Endothelial cell of umbilical vein (primary cell): ENCODE results near the gene LATS1. TPM values are rescaled to one million over a fixed set of nuclear protein-coding genes. Genes with fewer than 3 reads are reported as not detected.

Source experiments
- BruUV-seq: library from RNA; stranded (reverse); fragments of 400-500 nt; replicated peaks from 2 replicates; lab custom pipeline; 2021; lab: Mats Ljungman, UMichigan
- CTCF ChIA-PET: fragments of 300-600, 350-600 bp; sonication (Branson Sonifier 250); formaldehyde crosslinking; loops from one replicate; lab custom pipeline; 2021; ENCODE audit warnings: antibody characterized with exemption, inconsistent platforms; lab: Charles Lee
- POLR2A ChIA-PET: fragments of 300-600, 350-600 bp; sonication (Branson Sonifier 250); formaldehyde crosslinking; loops from one replicate; lab custom pipeline; 2021; ENCODE audit warnings: antibody characterized with exemption, inconsistent platforms; lab: Charles Lee
- DNase-seq: peaks from one replicate; pipeline ENCODE4 v3.0.0-alpha.2; 2011; ENCODE audit warnings: low read depth, low spot score
- FAIRE-seq: peaks from 2 replicates; lab custom pipeline; 2011; peaks lifted over from hg19 to GRCh38; lab: Jason Lieb, UNC
- H2AFZ ChIP-seq: 2 replicates; pipeline ENCODE4 v1.6.0; 2012; ENCODE audit warnings: low read depth, low read length, control low read depth, inconsistent platforms
- H3K27ac ChIP-seq: 2 replicates; pipeline ENCODE4 v1.5.1; 2011; ENCODE audit warnings: low read depth, mild to moderate bottlenecking, control low read depth, low read length, moderate library complexity; ENCODE audit not compliant: insufficient read depth
- H3K27me3 ChIP-seq, 2 experiments: 2 replicates each; pipeline versions ENCODE4 v1.6.0 to v1.6.1; 2011; ENCODE audit warnings: low read length in 2 of 2, mixed read lengths in 1 of 2; ENCODE audit not compliant: control insufficient read depth in 2 of 2, insufficient read depth in 2 of 2
- H3K36me3 ChIP-seq, 2 experiments: 2 replicates in 1 of 2; 3 replicates in 1 of 2; pipeline ENCODE4 v1.5.1; 2011; ENCODE audit warnings: low read length in 2 of 2, mild to moderate bottlenecking in 1 of 2, moderate library complexity in 1 of 2; ENCODE audit not compliant: control insufficient read depth in 2 of 2, insufficient read depth in 2 of 2; ENCODE audit errors: extremely low read depth in 1 of 2
- H3K4me1 ChIP-seq: 3 replicates; pipeline ENCODE4 v1.5.1; 2011; ENCODE audit warnings: mild to moderate bottlenecking, low read length; ENCODE audit not compliant: control insufficient read depth, insufficient read depth; ENCODE audit errors: extremely low read depth
- H3K4me2 ChIP-seq: 2 replicates; pipeline ENCODE4 v1.6.1; 2011; ENCODE audit warnings: low read length, control low read depth, mixed read lengths; ENCODE audit not compliant: insufficient read depth
- H3K4me3 ChIP-seq, 3 experiments: fragments of 200-600 bp in 1 of 3; sonication (generic), shearing (Covaris generic) in 1 of 3; replicated peaks in 1 of 3; 2 replicates each; pipeline ENCODE4 v1.5.1; 2011 to 2016; ENCODE audit warnings: control low read depth in 3 of 3, low read length in 3 of 3, mild to moderate bottlenecking in 2 of 3, inconsistent platforms in 1 of 3, low read depth in 1 of 3, moderate library complexity in 1 of 3; ENCODE audit not compliant: insufficient read depth in 1 of 3
- H3K79me2 ChIP-seq: 2 replicates; pipeline ENCODE4 v1.6.0; 2012; ENCODE audit warnings: low read length, inconsistent platforms; ENCODE audit not compliant: control insufficient read depth, insufficient read depth
- H3K9ac ChIP-seq: replicated peaks from 2 replicates; pipeline ENCODE3; 2011; ENCODE audit warnings: low read length, control low read depth; ENCODE audit not compliant: insufficient read depth; ENCODE audit errors: extremely low read depth
- H3K9me1 ChIP-seq: replicated peaks from 3 replicates; pipeline ENCODE4 v1.6.0; 2011; ENCODE audit warnings: mild to moderate bottlenecking, low read length; ENCODE audit not compliant: control insufficient read depth, insufficient read depth; ENCODE audit errors: extremely low read depth
- H3K9me3 ChIP-seq: replicated peaks from 2 replicates; pipeline ENCODE4 v1.5.1; 2012; ENCODE audit warnings: low read length, inconsistent platforms; ENCODE audit not compliant: control insufficient read depth, insufficient read depth
- H4K20me1 ChIP-seq: replicated peaks from 2 replicates; pipeline ENCODE3; 2011; ENCODE audit warnings: mild to moderate bottlenecking, low read length; ENCODE audit not compliant: control insufficient read depth, insufficient read depth; ENCODE audit errors: extremely low read depth
- EZH2 ChIP-seq: IDR thresholded peaks from 2 replicates; pipeline ENCODE4 v1.6.1; 2012; ENCODE audit warnings: borderline replicate concordance, low read depth, mild to moderate bottlenecking, moderate library complexity, low read length, inconsistent platforms; ENCODE audit not compliant: severe bottlenecking
- FOS ChIP-seq: IDR thresholded peaks from 2 replicates; pipeline ENCODE4 v1.6.1; 2011; ENCODE audit warnings: mild to moderate bottlenecking, low read length, moderate library complexity, borderline replicate concordance; ENCODE audit not compliant: insufficient read depth
- GATA2 ChIP-seq: IDR thresholded peaks from 2 replicates; pipeline ENCODE4 v1.7.0; 2011; ENCODE audit warnings: low read depth, mild to moderate bottlenecking, moderate library complexity, mixed read lengths, low read length; ENCODE audit not compliant: insufficient read length, insufficient read depth
- JUN ChIP-seq: IDR thresholded peaks from 2 replicates; pipeline ENCODE4 v1.6.1; 2011; ENCODE audit warnings: borderline replicate concordance, low read depth; ENCODE audit not compliant: insufficient read length, insufficient read depth
- MAX ChIP-seq: IDR thresholded peaks from 2 replicates; pipeline ENCODE4 v1.6.1; 2011; ENCODE audit not compliant: insufficient read depth, insufficient read length
- MYC ChIP-seq: IDR thresholded peaks from one replicate; pipeline ENCODE4 v1.6.1; 2011; ENCODE audit warnings: mild to moderate bottlenecking, low read depth, low read length
- POLR2A ChIP-seq: IDR thresholded peaks from 2 replicates; pipeline ENCODE4 v1.6.1; 2012; ENCODE audit warnings: low read depth, mild to moderate bottlenecking, control low read depth, low read length
- POLR2AphosphoS5 ChIP-seq: IDR thresholded peaks from 2 replicates; pipeline ENCODE4 v1.6.1; 2012; ENCODE audit warnings: low read depth, mild to moderate bottlenecking, control low read depth, low read length, moderate library complexity; ENCODE audit not compliant: insufficient read depth
- dilution Hi-C: fragments of 300-500 bp; cut with MboI; formaldehyde crosslinking; loops from one replicate; pipeline ENCODE4 v1.15.0; 2019; ENCODE audit warnings: low sequenced_read_pairs; ENCODE audit not compliant: extremely low pct_ligation_motif_present
- intact Hi-C: fragments of 100-400 bp; cut with micrococcal nuclease; formaldehyde crosslinking; loops from one replicate; pipeline ENCODE4 v1.10.0; 2022
- polyA plus RNA-seq, 4 experiments: library from polyadenylated mRNA; depleted of rRNA in 3 of 4; stranded (reverse) in 3 of 4; unstranded in 1 of 4; fragments of >200 nt; gene quantifications; 2 replicates each; pipeline versions ENCODE4 v1.2.1 to v1.2.3, GENCODE V29; 2011 to 2012; ENCODE audit warnings: missing spikeins in 1 of 4
- total RNA-seq: library from RNA; stranded (reverse); gene quantifications from 2 replicates; pipeline ENCODE4 v1.2.3, GENCODE V29; 2021
- TF ChIP-seq, protein P1 (sequence below), 2 donors: IDR thresholded peaks; 1 replicate in 1 of 2; 2 replicates in 1 of 2; pipeline ENCODE4 v1.5.1; 2011; ENCODE audit warnings: low read length in 2 of 2, mild to moderate bottlenecking in 2 of 2, moderate library complexity in 2 of 2, control low read depth in 1 of 2, inconsistent platforms in 1 of 2, low read depth in 1 of 2; ENCODE audit not compliant: insufficient read depth in 1 of 2; ENCODE audit errors: extremely low read depth in 1 of 2

The LATS1 gene
- total and polyA plus RNA-seq, 2 donors (not counting 3 experiments of a cell fraction or from before 2014, with no cell fraction given) = 8.4 to 27.6 TPM

DNA sequence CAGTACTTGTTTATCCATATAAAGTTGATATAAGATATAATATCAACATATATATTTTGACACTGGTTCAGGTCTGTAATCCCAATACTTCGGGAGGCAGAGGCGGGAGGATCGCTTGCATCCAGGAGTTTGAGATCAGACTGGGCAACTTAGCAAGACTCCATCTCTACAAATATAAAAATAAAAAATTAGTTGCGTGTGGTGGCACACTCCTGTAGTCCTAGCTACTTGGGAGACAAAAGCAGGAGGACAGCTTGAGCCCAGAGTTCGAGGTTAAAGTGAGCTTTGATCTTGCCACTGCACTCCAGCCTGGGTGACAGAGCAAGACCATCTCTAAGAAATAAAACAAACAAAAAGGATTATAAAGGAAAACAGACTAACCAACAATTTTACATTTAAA is 60.5 kb downstream of the LATS1 start:
- TF ChIP-seq POLR2A (no peak), FOS (no peak), EZH2 (no peak), MYC (no peak), GATA2 (no peak), POLR2AphosphoS5 (no peak), JUN (no peak)
- Histone ChIP-seq H3K4me1 (no peaks in the 10 kb centered on the region), H3K27ac (no peak overlapping the region), H3K79me2 (no peaks in the 10 kb centered on the region), H3K36me3 (no peaks in the 10 kb centered on the region), H3K4me3 (no peak overlapping the region), H3K9me3 (no peaks in the 10 kb centered on the region), H2AFZ (no peak overlapping the region), H3K9me1 (no peaks in the 10 kb centered on the region), H3K27me3 (no peaks in the 10 kb centered on the region), H3K9ac (no peak overlapping the region), H4K20me1 (no peaks in the 10 kb centered on the region), H3K4me2 (no peak overlapping the region)
- no peak for FAIRE-seq
- dilution Hi-C loops (no loop called here), intact Hi-C loops (no loop called here)
- no TSS peak for BruUV-seq
- ChIA-PET POLR2A (no interaction called here), CTCF (no interaction called here)
- no peak for DNase-seq

DNA sequence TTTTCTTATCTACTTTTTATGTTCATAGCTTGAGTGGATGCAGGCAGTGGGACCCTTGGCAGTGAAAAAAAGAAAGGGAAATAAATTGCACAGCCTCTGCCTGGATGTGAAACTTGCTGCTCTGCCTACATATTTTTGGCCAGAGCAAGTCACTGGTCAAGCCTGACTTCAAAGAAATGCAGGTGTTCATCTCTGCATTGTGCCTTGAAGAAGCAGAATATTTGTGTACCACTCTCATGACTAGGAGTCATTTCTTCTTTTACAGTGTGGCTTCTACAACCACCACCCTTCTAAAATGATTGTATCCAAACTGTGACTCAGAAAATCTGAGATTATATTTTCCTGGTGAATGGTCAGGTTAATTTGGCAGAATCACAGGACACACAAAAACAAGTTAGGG is 66.8 kb downstream of the LATS1 start:
- dilution Hi-C loops = no loop called here
- Histone ChIP-seq H4K20me1 (no peaks in the 10 kb centered on the region), H3K4me2 (no peak overlapping the region), H2AFZ (no peak overlapping the region), H3K4me1 (peaks cover 3% of the 10 kb centered on the region), H3K4me3 (no peak overlapping the region), H3K27me3 (no peaks in the 10 kb centered on the region), H3K9ac (no peak overlapping the region), H3K9me1 (no peaks in the 10 kb centered on the region), H3K36me3 (no peaks in the 10 kb centered on the region), H3K9me3 (no peaks in the 10 kb centered on the region), H3K27ac (no peak overlapping the region), H3K79me2 (peaks cover 13% of the 10 kb centered on the region)
- no peak for DNase-seq
- no peak for FAIRE-seq
- BruUV-seq = no TSS peak
- POLR2A ChIA-PET = no interaction called here
- no peak for TF ChIP-seq FOS
- no peak for TF ChIP-seq MAX
- TF ChIP-seq JUN = no peak
- TF ChIP-seq POLR2A = no peak
- no peak for TF ChIP-seq GATA2
- TF ChIP-seq, protein P1, sequence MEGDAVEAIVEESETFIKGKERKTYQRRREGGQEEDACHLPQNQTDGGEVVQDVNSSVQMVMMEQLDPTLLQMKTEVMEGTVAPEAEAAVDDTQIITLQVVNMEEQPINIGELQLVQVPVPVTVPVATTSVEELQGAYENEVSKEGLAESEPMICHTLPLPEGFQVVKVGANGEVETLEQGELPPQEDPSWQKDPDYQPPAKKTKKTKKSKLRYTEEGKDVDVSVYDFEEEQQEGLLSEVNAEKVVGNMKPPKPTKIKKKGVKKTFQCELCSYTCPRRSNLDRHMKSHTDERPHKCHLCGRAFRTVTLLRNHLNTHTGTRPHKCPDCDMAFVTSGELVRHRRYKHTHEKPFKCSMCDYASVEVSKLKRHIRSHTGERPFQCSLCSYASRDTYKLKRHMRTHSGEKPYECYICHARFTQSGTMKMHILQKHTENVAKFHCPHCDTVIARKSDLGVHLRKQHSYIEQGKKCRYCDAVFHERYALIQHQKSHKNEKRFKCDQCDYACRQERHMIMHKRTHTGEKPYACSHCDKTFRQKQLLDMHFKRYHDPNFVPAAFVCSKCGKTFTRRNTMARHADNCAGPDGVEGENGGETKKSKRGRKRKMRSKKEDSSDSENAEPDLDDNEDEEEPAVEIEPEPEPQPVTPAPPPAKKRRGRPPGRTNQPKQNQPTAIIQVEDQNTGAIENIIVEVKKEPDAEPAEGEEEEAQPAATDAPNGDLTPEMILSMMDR (IDR thresholded peaks at IDR 0.05; ENCODE audit: extremely low read depth in 1 of 2, insufficient read depth in 1 of 2, low read depth in 1 of 2, low read length in 2 of 2) = no peak
- no peak for TF ChIP-seq EZH2
- no peak for TF ChIP-seq MYC
- no peak for TF ChIP-seq POLR2AphosphoS5
- CTCF ChIA-PET = interaction anchor here (0.8 kb wide), 1 partner anchor 90 kb away, joined by 3 read pairs; no protein-coding TSS in a partner anchor
- intact Hi-C loops = no loop called here
